GM21447 (cell line): ENCODE results near the gene ATG10.

ENCODE experiments used
- ATAC-seq: cut with Tn5 transposase; IDR thresholded peaks from one replicate; pipeline ENCODE4 v1.9.1; 2021; ENCODE audit not compliant: unreplicated experiment

The ATG10 gene

DNA sequence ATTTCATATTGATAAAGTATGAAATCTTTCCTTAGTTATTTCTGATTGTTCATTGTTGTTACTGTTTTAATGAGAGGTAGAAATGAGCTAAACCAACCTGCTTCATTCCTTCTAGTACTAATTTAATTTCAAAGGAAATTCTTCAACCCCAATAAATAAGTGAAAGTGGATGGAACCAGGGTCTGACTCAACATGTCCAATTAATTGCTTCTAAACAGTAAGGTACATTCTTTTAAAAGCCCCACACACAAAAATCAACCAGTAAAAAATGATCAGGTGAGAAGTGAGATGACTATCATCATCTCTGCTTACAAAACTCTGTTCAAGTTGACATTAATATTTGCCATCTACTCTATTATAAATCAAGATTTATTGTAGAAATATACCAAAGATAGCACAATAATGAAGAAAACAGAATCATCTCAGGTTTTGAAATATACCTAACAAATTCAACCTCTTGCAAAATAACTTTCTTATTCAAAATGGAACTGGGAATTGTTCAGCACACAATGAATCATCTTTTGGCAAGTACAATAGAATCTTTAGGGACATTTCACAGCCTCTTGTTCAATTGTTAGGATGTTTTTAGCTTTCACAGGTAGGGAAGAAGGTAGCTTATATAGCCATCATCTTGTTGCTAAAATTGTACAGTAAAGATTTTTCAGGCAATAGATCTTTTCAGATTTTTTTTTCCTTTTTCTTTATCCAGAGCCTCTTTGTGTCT, 191.8 kb downstream of the ATG10 start:
- ATAC-seq, result no peak

DNA sequence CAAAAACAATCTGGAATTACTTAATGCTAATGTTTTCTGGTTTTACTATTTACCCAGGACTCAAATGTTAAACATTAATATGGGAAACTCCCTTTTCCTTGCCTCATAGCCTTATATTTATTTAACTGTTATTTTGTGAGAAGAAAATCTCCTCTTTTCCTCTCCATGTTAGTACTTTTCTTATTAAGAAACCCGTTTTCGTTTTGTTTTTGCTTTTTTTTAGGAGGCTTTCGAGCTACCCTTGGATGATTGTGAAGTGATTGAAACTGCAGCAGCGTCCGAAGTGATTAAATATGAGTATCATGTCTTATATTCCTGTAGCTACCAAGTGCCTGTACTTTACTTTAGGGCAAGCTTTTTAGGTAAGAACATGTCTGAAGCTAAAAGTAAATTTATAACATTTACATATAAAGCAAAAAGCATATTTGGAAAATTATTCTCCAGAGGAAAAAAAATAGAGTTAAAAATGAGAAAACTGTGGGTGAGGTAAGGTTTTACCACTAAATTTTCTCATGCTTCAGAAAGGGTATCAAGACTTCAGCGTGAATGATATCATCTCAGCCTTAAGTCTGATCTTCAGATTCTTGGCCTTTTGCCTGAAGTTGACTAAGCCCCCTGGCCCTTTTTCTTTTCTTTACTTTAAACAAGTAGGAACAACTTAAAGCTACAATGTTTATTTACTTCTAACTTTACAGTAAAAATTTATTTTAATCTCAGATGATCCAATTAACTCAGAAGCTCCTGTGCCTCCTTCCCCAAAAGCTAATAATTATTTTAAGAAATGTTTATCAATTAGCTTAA, 192.6 kb downstream of the ATG10 start:
- no peak for ATAC-seq

DNA sequence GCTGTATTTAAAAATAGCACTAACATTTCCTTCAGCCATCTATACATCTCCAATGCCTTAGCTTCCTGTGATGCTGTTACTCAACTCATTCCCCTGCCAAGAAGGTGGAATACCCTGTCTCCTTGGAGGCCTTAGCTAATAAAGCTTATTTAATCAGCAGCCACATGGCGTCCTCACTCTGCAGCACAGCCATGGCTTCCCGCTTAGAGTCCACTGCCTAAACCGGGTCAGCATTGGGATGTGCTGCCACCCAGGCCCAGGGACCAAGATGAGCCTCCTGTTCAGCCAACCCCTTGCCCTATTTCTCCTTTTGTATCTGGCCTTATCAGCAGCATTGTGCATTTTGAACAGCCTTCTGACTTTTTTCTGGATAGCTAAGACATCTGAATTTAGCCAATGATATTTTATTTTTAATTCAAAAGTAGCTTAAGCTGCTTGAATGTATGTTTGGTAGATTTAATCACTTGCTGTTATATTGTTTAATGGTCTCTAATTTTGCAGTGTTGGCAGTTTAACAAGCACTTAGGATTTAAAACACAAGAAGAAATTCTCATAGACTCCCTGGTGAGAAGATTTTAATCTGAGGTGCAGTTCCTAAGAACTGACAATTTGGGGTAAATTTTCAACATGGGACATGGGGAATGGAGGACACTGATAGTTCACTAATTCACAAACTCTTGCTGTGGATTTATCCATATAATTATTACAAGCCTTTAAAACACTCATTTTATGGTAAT, 193.3 kb downstream of the ATG10 start:
- ATAC-seq, result no peak

DNA sequence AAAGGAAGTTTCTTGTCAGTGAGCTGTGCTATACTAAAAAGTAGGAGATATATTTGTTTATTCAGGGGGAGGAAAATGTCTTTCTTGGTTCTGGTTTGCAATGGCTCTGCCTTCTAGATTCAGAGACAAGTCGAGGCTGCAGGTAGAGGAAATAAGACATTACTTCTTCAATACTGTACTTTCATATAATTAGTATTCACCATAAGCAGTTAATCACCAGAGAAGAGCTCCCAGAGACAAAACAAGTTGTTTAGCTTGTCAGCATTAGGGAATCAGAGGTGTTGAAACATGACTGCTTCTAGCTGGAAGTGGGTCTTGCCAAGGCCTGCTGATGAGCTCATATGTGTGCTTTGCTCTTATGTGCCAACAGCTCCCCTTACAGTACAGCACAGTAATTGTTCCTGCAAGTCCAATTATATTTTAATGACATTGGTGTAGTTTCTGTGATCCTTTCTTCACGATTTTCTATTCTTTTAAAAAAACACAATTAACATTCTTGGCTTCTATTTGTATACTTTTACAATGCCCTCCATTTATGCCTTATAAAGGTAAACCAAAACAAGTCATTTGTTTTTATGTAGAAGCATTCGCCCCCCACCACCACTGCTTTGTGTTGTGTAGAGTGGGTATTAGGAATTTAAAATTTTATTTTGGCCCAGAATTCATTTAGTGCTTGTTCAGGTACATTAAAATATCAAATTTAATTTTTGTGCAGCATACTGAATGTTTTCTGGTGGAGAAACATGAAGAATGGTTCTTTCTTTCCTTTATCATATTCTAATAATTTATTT, 194.1 kb downstream of the ATG10 start:
- peak; percentile 86 for ATAC-seq

DNA sequence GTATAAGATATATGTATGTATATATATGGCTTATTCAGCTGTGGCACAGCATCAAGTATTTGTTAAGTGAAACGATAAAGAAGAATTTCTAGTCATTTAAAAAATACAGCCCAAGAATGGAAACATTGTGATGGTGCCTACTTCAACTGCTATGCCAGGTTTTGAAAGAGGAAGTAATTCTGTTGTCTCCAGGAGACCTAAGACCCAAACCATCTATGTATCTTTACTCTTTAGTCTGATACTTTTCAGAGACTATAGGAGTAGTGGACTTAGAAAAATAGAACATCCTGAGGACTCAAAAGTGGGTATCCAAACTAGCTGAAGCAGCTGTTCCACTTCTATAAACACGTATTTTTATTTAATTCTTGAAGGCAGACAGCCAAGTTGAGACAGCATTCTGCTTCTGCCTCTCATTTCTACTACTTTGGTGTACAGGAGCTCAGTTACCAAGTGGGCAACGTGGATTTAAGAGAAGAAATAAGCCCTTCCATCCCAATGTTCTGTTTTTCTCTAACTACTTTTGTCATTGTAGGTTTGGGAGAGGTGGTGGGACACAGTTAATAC, 195.6 kb downstream of the ATG10 start:
- no peak for ATAC-seq

DNA sequence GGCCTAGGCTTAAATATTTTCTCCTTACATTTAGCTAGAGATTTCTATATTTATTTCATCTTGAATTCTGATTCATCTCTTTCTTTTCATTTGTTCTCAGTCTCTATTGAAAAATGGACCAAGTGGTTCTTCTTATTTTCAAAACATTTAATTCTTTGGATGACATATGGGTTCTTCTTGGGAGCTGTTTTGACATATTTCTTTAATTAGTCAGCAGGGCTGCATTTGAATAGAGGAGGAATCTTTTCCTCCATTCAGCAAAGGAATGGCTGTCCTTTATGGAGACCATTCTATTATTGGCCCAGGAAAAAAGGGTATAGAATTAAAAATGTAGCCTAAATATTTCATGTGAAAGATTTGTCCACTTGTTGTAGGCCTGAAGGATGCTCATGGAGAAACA, 196.5 kb downstream of the ATG10 start:
- no peak for ATAC-seq

DNA sequence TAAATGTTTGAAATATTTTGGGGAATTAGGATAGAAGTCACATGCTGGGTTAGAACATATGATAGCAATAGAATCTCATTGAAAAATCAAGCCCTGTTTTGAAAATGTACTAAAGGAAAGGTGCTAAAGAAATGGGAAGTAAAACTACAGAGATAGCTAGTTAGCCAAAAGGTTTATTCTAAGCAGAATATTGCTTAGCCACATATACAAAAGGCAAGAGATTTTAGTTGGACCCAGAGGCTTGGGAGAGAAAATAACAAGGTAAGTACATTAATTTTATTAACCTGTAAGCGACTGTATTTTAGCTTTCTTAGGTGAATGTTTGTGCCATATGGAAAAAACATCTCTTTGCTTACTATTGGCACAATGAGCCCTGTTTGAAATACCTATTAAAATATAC, 198.1 kb downstream of the ATG10 start:
- ATAC-seq, result no peak

DNA sequence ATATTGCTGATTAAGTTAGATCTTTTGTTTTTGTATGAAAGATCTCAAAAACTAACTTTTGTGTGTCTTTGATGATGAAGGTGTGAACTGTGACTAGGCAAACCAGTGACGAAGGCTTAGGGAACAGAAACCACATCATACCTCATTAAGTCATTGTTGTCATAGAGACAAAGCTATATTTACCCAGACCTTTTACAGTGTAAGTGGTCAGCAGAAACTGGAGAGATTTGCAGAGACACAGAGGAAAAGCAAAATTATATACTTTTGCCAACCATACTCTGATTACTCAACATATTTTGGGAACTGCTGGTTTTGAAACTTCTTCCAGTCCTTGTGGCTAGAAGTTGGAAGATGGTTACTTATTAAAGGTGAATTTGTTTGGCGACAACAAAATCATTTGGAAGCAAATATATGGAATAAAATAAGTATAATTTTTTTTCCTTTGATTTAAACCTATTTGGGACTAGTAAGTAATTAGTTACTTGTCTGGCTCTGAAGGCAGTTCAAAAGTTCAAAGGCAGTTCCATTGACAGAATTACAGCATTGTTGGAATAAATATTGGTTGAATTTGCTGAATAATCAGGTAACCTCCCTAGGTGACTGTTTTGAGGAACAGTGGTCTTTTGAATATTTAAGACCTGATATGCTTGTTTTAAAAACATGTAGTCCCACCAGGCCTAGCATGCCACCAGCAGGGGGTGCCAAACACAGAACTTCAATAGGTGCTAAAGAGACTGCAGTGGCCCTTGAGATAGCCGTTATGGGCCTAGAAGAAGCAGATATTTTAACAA, 202.5 kb downstream of the ATG10 start:
- ATAC-seq, result peak; percentile 99

DNA sequence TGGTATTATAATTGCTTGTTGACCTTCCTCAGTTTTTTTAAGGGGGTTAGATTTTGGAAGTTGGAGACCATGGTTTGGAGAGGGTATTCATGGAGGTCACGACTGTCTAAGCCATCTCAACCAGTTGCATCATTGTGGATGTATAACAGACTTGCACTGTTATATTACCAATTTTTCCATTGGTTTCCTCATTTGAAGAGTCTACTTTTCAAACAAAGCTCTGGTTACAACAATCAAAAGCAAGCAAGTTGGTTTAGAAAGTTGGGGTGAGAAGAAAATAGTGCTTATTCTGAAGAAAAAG, 203.0 kb downstream of the ATG10 start:
- no peak for ATAC-seq

DNA sequence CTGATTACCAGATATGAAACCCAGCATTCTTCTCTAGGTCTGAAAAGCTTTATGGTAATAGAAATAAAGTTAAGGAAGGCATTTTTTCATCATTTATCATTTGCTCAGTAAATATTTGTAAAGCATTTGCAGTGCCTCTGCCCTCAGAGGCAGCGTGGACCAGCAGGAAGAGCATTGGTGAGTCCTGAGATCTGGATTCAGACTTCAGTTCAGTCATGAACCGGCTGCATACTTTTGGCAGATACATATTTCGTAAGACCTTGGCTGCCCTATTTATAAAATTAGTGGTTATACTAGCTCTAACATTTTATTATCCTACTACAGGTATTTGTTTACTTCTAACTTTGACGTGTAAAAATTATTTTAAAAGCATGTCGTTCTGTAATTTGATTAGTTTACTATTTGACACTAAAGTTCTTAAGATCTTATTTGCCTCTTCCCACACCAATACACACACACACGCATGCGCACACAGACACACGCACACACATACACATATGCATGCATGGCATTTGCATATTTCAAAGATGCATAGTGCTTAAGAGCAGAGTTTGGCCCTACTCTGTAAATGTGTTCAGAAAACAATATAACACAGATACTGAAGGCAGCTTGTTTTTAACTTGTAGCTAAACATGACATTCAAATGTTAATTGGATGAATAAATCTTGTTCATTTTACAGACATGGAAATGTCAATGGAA, 204.4 kb downstream of the ATG10 start:
- ATAC-seq, result no peak

DNA sequence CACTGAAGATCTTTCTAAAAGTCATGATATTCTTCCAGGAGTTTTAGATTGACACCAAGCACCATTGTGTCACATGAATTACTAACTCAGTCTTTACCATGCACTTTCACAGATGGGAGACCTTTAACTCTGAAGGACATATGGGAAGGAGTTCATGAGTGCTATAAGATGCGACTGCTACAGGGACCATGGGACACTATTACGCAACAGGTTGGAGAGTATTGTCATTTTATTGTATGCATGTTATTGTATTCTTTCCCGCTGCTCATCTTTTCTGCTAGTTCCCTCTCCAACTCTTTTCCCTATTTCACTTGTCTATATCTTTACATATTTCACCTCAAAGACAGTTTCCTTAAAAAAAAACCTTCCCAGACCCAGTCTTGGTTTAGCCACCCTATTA, 206.6 kb downstream of the ATG10 start:
- ATAC-seq, result no peak

DNA sequence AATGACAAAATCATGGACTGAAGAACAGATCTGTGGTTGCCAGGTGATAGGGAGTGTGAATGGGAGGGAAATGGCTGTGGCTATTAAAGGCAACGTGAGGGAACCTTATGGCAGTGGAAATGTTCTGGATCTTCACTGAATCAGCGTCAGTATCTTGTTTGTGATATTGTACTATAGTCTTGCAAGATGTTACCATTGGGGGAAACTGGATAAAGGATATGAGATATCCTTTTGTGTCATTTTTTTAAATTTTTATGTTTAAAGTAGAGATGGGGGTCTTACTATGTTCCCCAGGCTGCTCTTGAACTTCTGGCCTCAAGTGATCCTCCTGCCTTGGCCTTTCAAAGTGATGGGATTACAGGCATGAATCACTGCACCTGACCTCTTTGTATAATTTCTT, 210.8 kb downstream of the ATG10 start:
- no peak for ATAC-seq

DNA sequence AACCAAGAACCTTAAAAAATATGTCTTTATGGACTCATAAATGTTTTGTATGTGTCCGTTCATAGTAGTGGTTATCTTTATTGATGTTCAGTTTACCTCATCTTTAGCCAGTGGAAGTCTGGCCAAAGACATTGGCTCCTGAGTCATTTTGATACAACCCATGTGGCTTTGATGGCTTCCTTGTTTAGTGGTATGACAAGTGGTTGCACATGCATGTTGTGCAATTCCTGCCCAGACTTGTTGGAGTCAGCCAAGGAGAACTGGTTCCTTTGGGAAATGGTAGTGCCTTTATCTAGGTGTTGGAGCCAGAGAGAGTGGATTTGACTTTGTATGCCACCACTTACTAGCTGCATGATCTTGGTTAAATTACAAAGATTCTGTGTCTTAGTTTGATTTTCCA, 212.0 kb downstream of the ATG10 start:
- ATAC-seq, result no peak

DNA sequence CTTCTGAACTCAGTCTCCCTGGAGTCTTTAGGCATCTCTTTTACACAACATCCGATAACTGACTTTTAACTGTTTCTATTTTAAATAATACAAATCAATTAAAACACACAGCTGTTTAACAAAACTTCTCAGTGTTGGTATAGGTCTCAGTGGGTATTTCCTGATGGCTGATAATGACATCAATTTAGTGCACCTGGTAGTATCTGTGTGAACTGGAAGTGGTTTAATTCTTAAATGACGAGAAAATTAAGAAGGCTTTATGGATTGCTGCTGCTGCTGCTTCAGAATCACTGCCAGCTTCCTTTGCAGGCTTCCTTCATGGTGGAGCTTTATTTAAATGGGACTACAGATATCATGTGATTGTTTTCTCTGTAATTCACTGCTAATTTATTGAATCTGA, 214.0 kb downstream of the ATG10 start:
- ATAC-seq, result no peak

DNA sequence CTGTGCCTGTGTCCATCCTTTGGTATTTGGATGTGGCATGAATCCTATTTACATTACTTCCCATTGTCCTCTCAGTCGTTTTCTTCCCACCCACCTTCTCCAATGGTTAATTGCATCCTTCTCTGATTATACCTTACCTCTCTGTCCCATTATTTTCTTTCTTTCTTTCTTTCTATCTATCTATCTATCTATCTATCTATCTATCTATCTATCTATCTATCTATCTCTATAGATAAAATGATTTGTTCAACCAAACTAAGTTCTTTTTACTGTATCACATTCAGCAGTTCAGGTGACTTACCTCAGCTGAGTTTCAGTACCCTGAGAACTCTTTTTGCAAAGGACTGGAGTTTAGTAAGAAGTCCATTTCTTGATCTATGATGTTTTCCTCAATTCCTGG, 225.7 kb downstream of the ATG10 start:
- no peak for ATAC-seq

DNA sequence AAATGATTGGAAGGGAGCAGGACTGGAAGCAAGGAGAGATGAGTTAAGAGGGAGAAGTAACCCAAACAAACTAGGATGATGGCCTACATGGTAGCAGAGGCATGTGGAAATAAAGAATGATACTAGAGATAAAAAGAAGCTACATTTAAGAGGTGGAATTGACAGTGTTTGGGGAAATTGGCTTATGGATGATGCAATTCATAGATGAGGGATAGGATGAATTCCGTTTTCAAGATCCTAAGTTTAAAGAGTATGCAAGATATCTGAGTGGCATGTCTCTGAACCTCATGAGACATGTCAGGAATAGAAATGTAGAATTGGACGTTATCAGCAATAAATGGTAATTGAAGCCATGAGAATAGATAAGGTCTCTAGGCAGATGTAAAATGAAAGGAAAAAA, 232.7 kb downstream of the ATG10 start:
- no peak for ATAC-seq

DNA sequence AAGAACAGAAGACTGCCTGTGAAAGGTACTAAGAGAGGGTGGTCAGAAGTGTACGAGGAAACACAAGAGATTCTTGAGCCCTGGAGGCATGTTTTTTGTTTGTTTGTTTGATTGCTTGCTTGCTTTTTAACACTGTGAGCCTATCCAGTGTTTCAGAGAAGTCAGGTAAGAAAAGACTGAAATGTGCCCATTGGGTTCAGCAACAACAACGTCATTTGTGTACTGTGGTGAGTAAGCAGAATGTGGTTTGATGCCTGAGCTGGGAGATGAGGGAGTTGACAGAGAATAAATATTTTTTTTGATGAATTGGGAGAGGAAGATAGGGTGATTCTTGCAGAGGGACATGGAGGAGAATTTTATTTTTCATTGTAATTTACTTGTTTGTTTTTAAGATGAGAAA, 233.2 kb downstream of the ATG10 start:
- no peak for ATAC-seq

DNA sequence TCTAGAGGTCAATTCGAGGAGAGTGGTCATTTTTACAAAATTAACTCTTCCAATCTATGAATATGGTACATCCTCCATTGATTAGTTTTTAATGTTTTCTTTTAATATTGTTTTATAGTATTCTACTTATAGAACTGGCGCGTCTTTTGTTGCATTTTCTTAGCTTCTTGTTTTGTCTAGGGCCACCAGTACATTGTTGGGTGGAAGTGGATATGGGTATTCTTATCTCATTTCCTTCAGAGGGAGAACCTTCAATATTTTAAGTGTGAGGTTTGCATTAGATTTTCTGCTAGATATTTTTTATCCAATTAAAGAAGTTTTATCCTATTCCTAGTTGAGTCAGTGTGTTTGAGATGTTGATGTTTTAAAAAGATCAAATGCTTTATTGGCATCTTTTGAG, 236.5 kb downstream of the ATG10 start:
- ATAC-seq, result no peak

DNA sequence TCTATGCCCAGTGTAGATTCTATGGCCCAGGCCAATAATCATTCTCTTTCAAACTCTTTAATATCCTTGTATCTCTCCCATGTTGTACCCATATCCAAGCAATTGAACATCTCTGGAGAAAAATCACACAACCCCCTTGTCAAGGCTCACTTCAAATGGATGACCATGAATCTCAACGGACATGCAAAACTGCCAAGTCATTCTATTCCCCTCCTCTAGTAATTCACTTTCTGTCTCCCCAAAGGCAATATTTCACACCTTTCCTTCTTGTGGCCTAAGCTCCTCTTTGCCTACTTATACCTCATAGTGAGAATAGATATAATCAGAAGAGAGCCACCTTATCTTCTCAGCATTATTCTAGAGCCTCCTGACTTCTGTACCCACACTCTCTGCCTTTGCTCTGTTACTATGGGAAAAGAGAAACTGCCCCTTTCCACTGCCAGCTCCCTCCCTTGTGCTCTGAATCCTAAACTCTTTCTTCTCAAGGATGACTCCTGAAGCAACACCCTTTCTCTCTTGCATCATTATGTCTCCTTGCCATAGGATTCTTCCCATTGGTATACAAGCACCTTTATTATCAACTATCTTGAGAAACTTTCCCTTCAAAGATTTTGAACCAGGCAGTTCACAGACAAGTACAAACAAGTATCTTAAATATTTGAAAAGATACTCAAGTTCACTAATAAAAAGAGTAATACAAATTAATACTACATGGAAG, 240.2 kb downstream of the ATG10 start:
- no peak for ATAC-seq
